IMR-90 (cell line): Measurements from ENCODE around the gene SLC35F6. TPM values are rescaled to one million over a fixed set of nuclear protein-coding genes. Genes with fewer than 3 reads are reported as not detected.
"Not testable (repeated sequence)": the region's sequence is repeated elsewhere in the genome, so short reads cannot be mapped to it uniquely, and the experiment has no call there.

Experiments
- ATAC-seq: fragments of 200-7000 bp; cut with Tn5 transposase; 2 replicates; pipeline ENCODE4 v1.9.1; 2020; ENCODE audit warnings: low read depth, mild to moderate bottlenecking, moderate library complexity
- BruUV-seq: library from RNA; stranded (reverse); fragments of 400-500 nt; replicated peaks from 2 replicates; lab custom pipeline; 2021; lab: Mats Ljungman, UMichigan
- CTCF ChIA-PET: fragments of 300-600 bp; formaldehyde crosslinking; extraction: SDS; loops from one replicate; lab custom pipeline; 2021; ENCODE audit warnings: antibody characterized with exemption; lab: Yijun Ruan, JAX
- POLR2A ChIA-PET: fragments of 300-600 bp; sonication (Branson Sonifier 250); formaldehyde crosslinking; loops from one replicate; lab custom pipeline; 2022; ENCODE audit warnings: antibody characterized with exemption; ENCODE audit not compliant: unreplicated experiment; lab: Charles Lee
- DNase-seq: peaks from one replicate; pipeline ENCODE4 v3.0.0; 2013
- H2AFZ ChIP-seq: replicated peaks from 2 replicates; pipeline ENCODE3; 2013; ENCODE audit warnings: low read length, mild to moderate bottlenecking; ENCODE audit not compliant: poor library complexity
- H2AK5ac ChIP-seq: 2 replicates; pipeline ENCODE4 v1.6.1; 2013; ENCODE audit warnings: low read depth, low read length, inconsistent platforms
- H2AK9ac ChIP-seq: replicated peaks from 2 replicates; pipeline ENCODE3; 2013; ENCODE audit warnings: mild to moderate bottlenecking, low read depth, low read length, moderate library complexity; ENCODE audit not compliant: poor library complexity
- H2BK120ac ChIP-seq: 2 replicates; pipeline ENCODE4 v1.6.1; 2013; ENCODE audit warnings: low read depth, low read length, inconsistent platforms
- H2BK15ac ChIP-seq: 3 replicates; pipeline ENCODE4 v1.6.1; 2013; ENCODE audit warnings: low read depth, low read length, inconsistent platforms
- H2BK20ac ChIP-seq: 2 replicates; pipeline ENCODE4 v1.6.1; 2013; ENCODE audit warnings: low read depth, mild to moderate bottlenecking, inconsistent platforms, low read length, moderate library complexity
- H2BK5ac ChIP-seq: 2 replicates; pipeline ENCODE4 v1.6.1; 2013; ENCODE audit warnings: mild to moderate bottlenecking, low read depth, low read length, inconsistent platforms; ENCODE audit not compliant: poor library complexity, severe bottlenecking
- H3K14ac ChIP-seq: replicated peaks from 2 replicates; pipeline ENCODE4 v1.6.1; 2013; ENCODE audit warnings: low read depth, low read length, inconsistent platforms
- H3K18ac ChIP-seq: 2 replicates; pipeline ENCODE4 v1.6.1; 2013; ENCODE audit warnings: low read depth, low read length, control low read depth
- H3K23ac ChIP-seq: 2 replicates; pipeline ENCODE4 v1.6.1; 2013; ENCODE audit warnings: low read depth, low read length, inconsistent platforms
- H3K27ac ChIP-seq: 2 replicates; pipeline ENCODE4 v1.5.1; 2013; ENCODE audit warnings: mild to moderate bottlenecking, control low read depth, low read length; ENCODE audit not compliant: insufficient read depth
- H3K27me3 ChIP-seq: 2 replicates; pipeline ENCODE4 v1.6.1; 2013; ENCODE audit warnings: low read length; ENCODE audit not compliant: control insufficient read depth, insufficient read depth
- H3K36me3 ChIP-seq: 2 replicates; pipeline ENCODE4 v1.6.1; 2013; ENCODE audit warnings: low read length, mixed read lengths; ENCODE audit not compliant: control insufficient read depth, insufficient read depth
- H3K4ac ChIP-seq: 2 replicates; pipeline ENCODE4 v1.6.1; 2013; ENCODE audit warnings: low read depth, low read length, inconsistent platforms
- H3K4me1 ChIP-seq: 2 replicates; pipeline ENCODE4 v1.6.1; 2013; ENCODE audit warnings: low read length, mixed read lengths; ENCODE audit not compliant: control insufficient read depth, insufficient read depth
- H3K4me2 ChIP-seq: 2 replicates; pipeline ENCODE4 v1.6.1; 2013; ENCODE audit warnings: low read depth, mild to moderate bottlenecking, control low read depth, low read length, moderate library complexity
- H3K4me3 ChIP-seq: 2 replicates; pipeline ENCODE4 v1.5.1; 2013; ENCODE audit warnings: low read depth, mild to moderate bottlenecking, control low read depth, low read length, moderate library complexity; ENCODE audit not compliant: insufficient read depth
- H3K56ac ChIP-seq: 2 replicates; pipeline ENCODE4 v1.6.1; 2013; ENCODE audit warnings: low read length, inconsistent platforms; ENCODE audit not compliant: insufficient read depth; ENCODE audit errors: extremely low read depth
- H3K79me1 ChIP-seq, 2 experiments: 2 replicates each; pipeline ENCODE4 v1.6.1; 2013; ENCODE audit warnings: low read length in 2 of 2, inconsistent platforms in 1 of 2, low read depth in 1 of 2
- H3K9ac ChIP-seq: 2 replicates; pipeline ENCODE4 v1.6.1; 2013; ENCODE audit warnings: low read depth, low read length, control low read depth
- H3K9me1 ChIP-seq: 2 replicates; pipeline ENCODE4 v1.6.1; 2013; ENCODE audit warnings: low read length, inconsistent platforms; ENCODE audit not compliant: insufficient read depth
- H3K9me3 ChIP-seq: 2 replicates; pipeline ENCODE4 v1.6.1; 2013; ENCODE audit warnings: low read length; ENCODE audit not compliant: control insufficient read depth, insufficient read depth
- H4K20me1 ChIP-seq: 2 replicates; pipeline ENCODE4 v1.6.1; 2013; ENCODE audit warnings: low read length, inconsistent platforms; ENCODE audit not compliant: insufficient read depth
- H4K5ac ChIP-seq: 2 replicates; pipeline ENCODE4 v1.6.1; 2013; ENCODE audit warnings: mild to moderate bottlenecking, low read depth, low read length, control low read depth
- H4K8ac ChIP-seq, 2 experiments: 2 replicates each; pipeline ENCODE4 v1.6.1; 2013; ENCODE audit warnings: low read depth in 2 of 2, low read length in 2 of 2, control low read depth in 1 of 2, inconsistent platforms in 1 of 2
- H4K91ac ChIP-seq: 2 replicates; pipeline ENCODE4 v1.6.1; 2013; ENCODE audit warnings: low read depth, low read length, inconsistent platforms; ENCODE audit not compliant: insufficient read depth
- WGBS, 2 experiments: methylation state at CpG; one replicate each; pipeline versions ENCODE4 v1.1.5 to v1.1.7; 2013; ENCODE audit warnings: missing lambda C conversion rate in 2 of 2; ENCODE audit not compliant: insufficient read length in 1 of 2; ENCODE audit errors: extremely low coverage in 2 of 2; 5-methylcytosine and 5-hydroxymethylcytosine counted together
- dilution Hi-C: fragments of 300-500 bp; cut with HindIII; formaldehyde crosslinking; loops from one replicate; pipeline ENCODE4 v1.14.3; 2018; ENCODE audit warnings: low sequenced_read_pairs; ENCODE audit not compliant: unreplicated experiment
- in situ Hi-C: fragments of 300-500 bp; cut with MboI; formaldehyde crosslinking; loops from 3 replicates; pipeline ENCODE4 v1.14.3; 2019; ENCODE audit warnings: low sequenced_read_pairs, inconsistent platforms, mixed read lengths
- intact Hi-C: fragments of 100-400 bp; cut with micrococcal nuclease; formaldehyde crosslinking; loops from 2 replicates; pipeline ENCODE4 v1.10.0; 2022
- polyA plus RNA-seq, 3 experiments: library from polyadenylated mRNA; depleted of rRNA; stranded (reverse); fragments of >200 nt; gene quantifications; 2 replicates each; pipeline ENCODE4 v1.2.3, GENCODE V29; 2012; ENCODE audit warnings: low replicate concordance in 1 of 3
- total RNA-seq: library from RNA; depleted of rRNA; stranded (reverse); fragments of >200 nt; gene quantifications from 2 replicates; pipeline ENCODE4 v1.2.3, GENCODE V29; 2012

Gene SLC35F6
- total and polyA plus RNA-seq, 2 of the 4 experiments (the other 2 are of a cell fraction) = 19.1 to 30.6 TPM

DNA sequence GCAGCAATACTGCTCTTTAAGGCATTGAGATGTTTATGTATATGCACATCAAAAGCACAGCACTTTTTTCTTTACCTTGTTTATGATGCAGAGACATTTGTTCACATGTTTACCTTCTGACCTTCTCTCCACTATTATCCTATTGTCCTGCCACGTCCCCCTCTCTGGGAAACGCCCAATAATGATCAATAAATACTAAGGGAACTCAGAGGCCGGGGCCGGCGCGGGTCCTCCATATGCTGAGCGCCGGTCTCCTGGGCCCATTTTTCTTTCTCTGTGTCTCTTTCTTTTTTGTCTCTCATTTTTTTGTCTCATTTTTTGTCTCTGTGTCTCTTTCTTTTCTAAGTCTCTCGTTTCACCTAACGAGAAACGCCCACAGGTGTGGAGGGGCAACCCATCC lies 13.6 kb upstream of the SLC35F6 start:
- H3K9me3 ChIP-seq, H3K4me3 ChIP-seq, DNase-seq, intact Hi-C loops, H4K20me1 ChIP-seq, H2AK9ac ChIP-seq, H3K36me3 ChIP-seq, H3K79me1 ChIP-seq, H3K9me1 ChIP-seq, H3K4me2 ChIP-seq, H2AFZ ChIP-seq, ATAC-seq, POLR2A ChIA-PET, H4K5ac ChIP-seq, H3K9ac ChIP-seq, H3K18ac ChIP-seq, H3K27me3 ChIP-seq, H3K4me1 ChIP-seq, CTCF ChIA-PET, H2BK5ac ChIP-seq, in situ Hi-C loops, dilution Hi-C loops, H3K27ac ChIP-seq: not testable (repeated sequence)
- TSS peak; percentile 89 for BruUV-seq
- H3K14ac ChIP-seq = peak overlapping the region; percentile 44; the same call in 1 of the 2 replicates
- no CpG with 5 or more reads among the region's 11 CpGs for WGBS, 2 experiments
- peak overlapping the region; percentile 23; the same call in 1 of the 2 replicates for H4K91ac ChIP-seq
- peak overlapping the region; percentile 75 for H2BK120ac ChIP-seq
- H3K4ac ChIP-seq = peak overlapping the region; percentile 85
- H2BK15ac ChIP-seq = 0 out of 3 replicates have a peak overlapping the region, but pooled peaks have one; percentile 91
- H2BK20ac ChIP-seq = peak overlapping the region; percentile 42
- H2AK5ac ChIP-seq = peak overlapping the region; percentile 61
- H3K56ac ChIP-seq = peak overlapping the region; percentile 19; the same call in 1 of the 2 replicates
- peak overlapping the region; percentile 67; the same call in 1 of the 2 replicates for H3K23ac ChIP-seq
- peak overlapping the region; percentile 9 to 66; a peak in 1 of 4 replicates for H4K8ac ChIP-seq
